WTC11 (cell line): Measurements from ENCODE around the gene CDC5L. TPM values are rescaled to one million over a fixed set of nuclear protein-coding genes. Genes with fewer than 3 reads are reported as not detected.

ENCODE experiments used
- ATAC-seq: fragments of 200-7000 bp; cut with Tn5 transposase; 2 replicates; pipeline ENCODE4 v1.10.0; 2021; ENCODE audit warnings: mild to moderate bottlenecking, moderate library complexity
- CTCF ChIA-PET: fragments of 300-600 bp; sonication (Branson Sonifier 250); formaldehyde crosslinking; loops from one replicate; lab custom pipeline; 2021; ENCODE audit warnings: antibody characterized with exemption; lab: Charles Lee
- POLR2A ChIA-PET: fragments of 350-600 bp; sonication (Branson Sonifier 250); formaldehyde crosslinking; loops from one replicate; lab custom pipeline; 2021; ENCODE audit warnings: antibody characterized with exemption; lab: Charles Lee
- DNase-seq: peaks from one replicate; pipeline ENCODE4 v3.0.0; 2021; ENCODE audit warnings: low spot score
- H3K27ac Mint-ChIP-seq: 2 replicates; pipeline ENCODE4 v1.8.0; 2021; ENCODE audit warnings: mixed read lengths
- H3K27me3 Mint-ChIP-seq: 2 replicates; pipeline ENCODE4 v1.8.0; 2021; ENCODE audit warnings: low read depth, mild to moderate bottlenecking, moderate library complexity, mixed read lengths
- H3K36me3 Mint-ChIP-seq: 2 replicates; pipeline ENCODE4 v1.8.0; 2021; ENCODE audit warnings: mixed read lengths
- H3K4me1 Mint-ChIP-seq: 2 replicates; pipeline ENCODE4 v1.8.0; 2022; ENCODE audit warnings: mixed read lengths
- H3K4me3 Mint-ChIP-seq: 2 replicates; pipeline ENCODE4 v1.8.0; 2021; ENCODE audit warnings: mild to moderate bottlenecking, moderate library complexity, mixed read lengths
- H3K9me3 Mint-ChIP-seq: 2 replicates; pipeline ENCODE4 v1.8.0; 2021; ENCODE audit warnings: mixed read lengths
- CDX4 ChIP-seq: fragments of 250-450 bp; sonication (Bioruptor Pico); IDR thresholded peaks from 2 replicates; pipeline ENCODE4 v1.9.0; 2021; ENCODE audit warnings: moderate library complexity, mild to moderate bottlenecking, inconsistent platforms, borderline replicate concordance
- CREB1 ChIP-seq: sonication (generic); formaldehyde crosslinking; IDR thresholded peaks from 2 replicates; pipeline ENCODE4 v1.8.0; 2023; ENCODE audit warnings: mild to moderate bottlenecking, missing genetic modification reagents
- IRF2 ChIP-seq: sonication (generic); formaldehyde crosslinking; IDR thresholded peaks from 2 replicates; pipeline ENCODE4 v1.8.0; 2022; ENCODE audit warnings: low read depth, missing genetic modification reagents, borderline replicate concordance
- NFYB ChIP-seq: sonication (generic); formaldehyde crosslinking; conservative IDR thresholded peaks from 2 replicates; pipeline ENCODE4 v1.8.0; 2022; ENCODE audit warnings: low read depth, missing genetic modification reagents
- RORB ChIP-seq: fragments of 250-450 bp; sonication (Bioruptor Pico); IDR thresholded peaks from 2 replicates; pipeline ENCODE4 v1.9.0; 2021; ENCODE audit warnings: mild to moderate bottlenecking
- SOX15 ChIP-seq: fragments of 250-450 bp; sonication (Bioruptor Pico); IDR thresholded peaks from 2 replicates; pipeline ENCODE4 v1.9.0; 2021; ENCODE audit warnings: mild to moderate bottlenecking
- SP1 ChIP-seq: sonication (generic); formaldehyde crosslinking; conservative IDR thresholded peaks from 2 replicates; pipeline ENCODE4 v1.8.1; 2022; ENCODE audit warnings: missing genetic modification reagents
- TEAD4 ChIP-seq: sonication (generic); formaldehyde crosslinking; IDR thresholded peaks from 2 replicates; pipeline ENCODE4 v1.8.0; 2022; ENCODE audit warnings: mild to moderate bottlenecking, missing genetic modification reagents
- ZNF121 ChIP-seq: sonication (generic); formaldehyde crosslinking; IDR thresholded peaks from 2 replicates; pipeline ENCODE4 v1.8.0; 2023; ENCODE audit warnings: missing genetic modification reagents
- ZNF138 ChIP-seq: sonication (generic); formaldehyde crosslinking; conservative IDR thresholded peaks from 2 replicates; pipeline ENCODE4 v1.8.1; 2022; ENCODE audit warnings: mild to moderate bottlenecking, moderate library complexity, missing genetic modification reagents
- ZNF317 ChIP-seq: sonication (generic); formaldehyde crosslinking; IDR thresholded peaks from 2 replicates; pipeline ENCODE4 v1.8.1; 2023; ENCODE audit warnings: low read depth, mild to moderate bottlenecking, moderate library complexity, missing genetic modification reagents, borderline replicate concordance
- ZNF396 ChIP-seq: fragments of 250-450 bp; sonication (Bioruptor Pico); IDR thresholded peaks from 2 replicates; pipeline ENCODE4 v1.8.0; 2021; ENCODE audit warnings: mild to moderate bottlenecking, moderate library complexity, borderline replicate concordance
- ZNF416 ChIP-seq: fragments of 250-450 bp; sonication (Bioruptor Pico); IDR thresholded peaks from 2 replicates; pipeline ENCODE4 v1.9.0; 2021; ENCODE audit warnings: mild to moderate bottlenecking, inconsistent platforms
- total RNA-seq: library from RNA; stranded (reverse); gene quantifications from 3 replicates; pipeline ENCODE4 v1.2.3, GENCODE V29; 2021
- TF ChIP-seq, protein P1 (sequence below): sonication (generic); formaldehyde crosslinking; IDR thresholded peaks from 2 replicates; pipeline ENCODE4 v1.8.0; 2022; ENCODE audit warnings: missing genetic modification reagents
- TF ChIP-seq, protein P2 (sequence below): sonication (generic); formaldehyde crosslinking; IDR thresholded peaks from 2 replicates; pipeline ENCODE4 v1.8.1; 2023; ENCODE audit warnings: mild to moderate bottlenecking, missing genetic modification reagents, moderate library complexity
- TF ChIP-seq, protein P3 (sequence below): sonication (generic); formaldehyde crosslinking; IDR thresholded peaks from 2 replicates; pipeline ENCODE4 v1.8.0; 2023; ENCODE audit warnings: missing genetic modification reagents, mild to moderate bottlenecking, borderline replicate concordance

The CDC5L gene
- total RNA-seq, 1 experiment from 2014 or later: 23.5 TPM

GRCh38 chr6:44381739-44382138 is 5.8 kb upstream of the CDC5L start (continued):
- TF ChIP-seq ZNF317 (CRISPR knock-in tag): no peak
- no peak for TF ChIP-seq TEAD4
- TF ChIP-seq IRF2: no peak
- TF ChIP-seq ZNF121 (CRISPR knock-in tag): no peak
- no peak for TF ChIP-seq RORB (CRISPR knock-in tag)
- TF ChIP-seq SOX15: no peak

DNA sequence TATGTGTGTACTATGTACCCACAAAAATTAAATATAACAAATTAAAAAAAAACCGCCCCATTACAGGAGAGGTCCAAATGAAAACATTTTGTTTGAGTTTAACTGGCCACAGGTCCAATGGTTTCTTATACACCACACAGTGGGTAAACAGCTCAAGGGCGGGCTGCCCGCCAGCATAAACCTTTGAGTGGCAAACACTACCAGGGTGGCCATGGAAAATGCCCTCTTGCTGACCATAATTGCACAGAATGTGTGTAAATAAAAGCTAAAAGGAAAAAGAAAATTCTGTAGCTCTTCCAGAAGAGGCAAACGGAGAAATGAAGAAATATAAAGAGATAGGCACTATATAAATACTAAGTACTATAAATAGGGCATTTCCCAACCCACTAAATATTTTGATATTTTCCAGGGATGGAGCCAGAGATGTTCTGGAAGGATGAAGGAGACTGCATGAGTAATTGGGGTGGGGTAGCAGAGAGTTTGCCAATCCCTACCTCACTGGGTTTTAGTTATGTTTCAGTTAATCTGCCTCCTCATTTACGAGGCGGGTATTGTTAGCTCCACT is 1.1 kb upstream of the CDC5L start:
- POLR2A ChIA-PET: no interaction called here
- peaks cover 10% of the 10 kb centered on the region for H3K36me3 Mint-ChIP-seq
- H3K9me3 Mint-ChIP-seq: no peaks in the 10 kb centered on the region
- DNase-seq (no peak), ATAC-seq (no peak)
- CTCF ChIA-PET: interaction anchor here (1.1 kb wide), 1 partner anchor 116 kb away, joined by 3 read pairs; the partner anchor contains the start of gene TMEM151B
- peak overlapping the region; percentile 88 for H3K4me3 Mint-ChIP-seq
- peaks cover 24% of the 10 kb centered on the region for H3K4me1 Mint-ChIP-seq
- no peaks in the 10 kb centered on the region for H3K27me3 Mint-ChIP-seq
- TF ChIP-seq, protein P1, sequence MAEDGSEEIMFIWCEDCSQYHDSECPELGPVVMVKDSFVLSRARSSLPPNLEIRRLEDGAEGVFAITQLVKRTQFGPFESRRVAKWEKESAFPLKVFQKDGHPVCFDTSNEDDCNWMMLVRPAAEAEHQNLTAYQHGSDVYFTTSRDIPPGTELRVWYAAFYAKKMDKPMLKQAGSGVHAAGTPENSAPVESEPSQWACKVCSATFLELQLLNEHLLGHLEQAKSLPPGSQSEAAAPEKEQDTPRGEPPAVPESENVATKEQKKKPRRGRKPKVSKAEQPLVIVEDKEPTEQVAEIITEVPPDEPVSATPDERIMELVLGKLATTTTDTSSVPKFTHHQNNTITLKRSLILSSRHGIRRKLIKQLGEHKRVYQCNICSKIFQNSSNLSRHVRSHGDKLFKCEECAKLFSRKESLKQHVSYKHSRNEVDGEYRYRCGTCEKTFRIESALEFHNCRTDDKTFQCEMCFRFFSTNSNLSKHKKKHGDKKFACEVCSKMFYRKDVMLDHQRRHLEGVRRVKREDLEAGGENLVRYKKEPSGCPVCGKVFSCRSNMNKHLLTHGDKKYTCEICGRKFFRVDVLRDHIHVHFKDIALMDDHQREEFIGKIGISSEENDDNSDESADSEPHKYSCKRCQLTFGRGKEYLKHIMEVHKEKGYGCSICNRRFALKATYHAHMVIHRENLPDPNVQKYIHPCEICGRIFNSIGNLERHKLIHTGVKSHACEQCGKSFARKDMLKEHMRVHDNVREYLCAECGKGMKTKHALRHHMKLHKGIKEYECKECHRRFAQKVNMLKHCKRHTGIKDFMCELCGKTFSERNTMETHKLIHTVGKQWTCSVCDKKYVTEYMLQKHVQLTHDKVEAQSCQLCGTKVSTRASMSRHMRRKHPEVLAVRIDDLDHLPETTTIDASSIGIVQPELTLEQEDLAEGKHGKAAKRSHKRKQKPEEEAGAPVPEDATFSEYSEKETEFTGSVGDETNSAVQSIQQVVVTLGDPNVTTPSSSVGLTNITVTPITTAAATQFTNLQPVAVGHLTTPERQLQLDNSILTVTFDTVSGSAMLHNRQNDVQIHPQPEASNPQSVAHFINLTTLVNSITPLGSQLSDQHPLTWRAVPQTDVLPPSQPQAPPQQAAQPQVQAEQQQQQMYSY (CRISPR knock-in tag): no peak
- TF ChIP-seq SP1 (CRISPR knock-in tag) (no peak), ZNF138 (CRISPR knock-in tag) (no peak)
- peak overlapping the region; percentile 99 for H3K27ac Mint-ChIP-seq

DNA sequence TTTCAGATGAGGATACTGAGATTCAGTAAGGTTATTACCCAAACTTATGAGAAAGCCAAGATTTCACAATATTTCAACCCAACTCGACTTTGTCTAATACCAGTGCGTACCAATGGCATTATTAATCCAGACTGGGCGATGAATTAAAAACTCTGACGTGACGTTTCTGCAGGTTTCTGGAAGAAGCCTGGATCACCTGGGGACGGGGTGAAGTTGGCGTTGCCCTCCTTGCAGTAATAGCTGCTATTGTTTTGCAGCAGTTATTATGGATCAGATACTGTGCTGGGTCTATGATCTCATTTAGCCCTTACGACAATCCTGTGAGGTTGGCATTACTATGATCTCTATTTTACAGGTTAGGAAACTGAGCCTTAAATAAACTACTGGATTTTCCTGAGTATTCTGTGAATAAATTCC is 569 bp upstream of the CDC5L start:
- H3K27ac Mint-ChIP-seq: peak overlapping the region; percentile 99
- no peak for DNase-seq

More for the DNA sequence above, 569 bp upstream of the CDC5L start:
- H3K36me3 Mint-ChIP-seq: peaks cover 15% of the 10 kb centered on the region
- H3K4me3 Mint-ChIP-seq: peak overlapping the region; percentile 88
- no peaks in the 10 kb centered on the region for H3K27me3 Mint-ChIP-seq
- no peak for ATAC-seq
- CTCF ChIA-PET: interaction anchor here (0.9 to 1.5 kb wide), 5 partner anchors 10 to 152 kb away, joined by 3 to 7 read pairs (median 3); partner anchors contain the start of genes AARS2 and TMEM151B
- POLR2A ChIA-PET: interaction anchor here (0.9 kb wide), 1 partner anchor 130 kb away, joined by 3 read pairs; the partner anchor contains the start of gene SLC35B2
- TF ChIP-seq ZNF416 (CRISPR knock-in tag) (no peak), NFYB (CRISPR knock-in tag) (no peak), ZNF138 (CRISPR knock-in tag) (no peak), ZNF396 (no peak), CDX4 (no peak), CREB1 (CRISPR knock-in tag) (no peak)
- TF ChIP-seq, protein P2, sequence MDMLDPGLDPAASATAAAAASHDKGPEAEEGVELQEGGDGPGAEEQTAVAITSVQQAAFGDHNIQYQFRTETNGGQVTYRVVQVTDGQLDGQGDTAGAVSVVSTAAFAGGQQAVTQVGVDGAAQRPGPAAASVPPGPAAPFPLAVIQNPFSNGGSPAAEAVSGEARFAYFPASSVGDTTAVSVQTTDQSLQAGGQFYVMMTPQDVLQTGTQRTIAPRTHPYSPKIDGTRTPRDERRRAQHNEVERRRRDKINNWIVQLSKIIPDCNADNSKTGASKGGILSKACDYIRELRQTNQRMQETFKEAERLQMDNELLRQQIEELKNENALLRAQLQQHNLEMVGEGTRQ (CRISPR knock-in tag): no peak
- TF ChIP-seq, protein P3, sequence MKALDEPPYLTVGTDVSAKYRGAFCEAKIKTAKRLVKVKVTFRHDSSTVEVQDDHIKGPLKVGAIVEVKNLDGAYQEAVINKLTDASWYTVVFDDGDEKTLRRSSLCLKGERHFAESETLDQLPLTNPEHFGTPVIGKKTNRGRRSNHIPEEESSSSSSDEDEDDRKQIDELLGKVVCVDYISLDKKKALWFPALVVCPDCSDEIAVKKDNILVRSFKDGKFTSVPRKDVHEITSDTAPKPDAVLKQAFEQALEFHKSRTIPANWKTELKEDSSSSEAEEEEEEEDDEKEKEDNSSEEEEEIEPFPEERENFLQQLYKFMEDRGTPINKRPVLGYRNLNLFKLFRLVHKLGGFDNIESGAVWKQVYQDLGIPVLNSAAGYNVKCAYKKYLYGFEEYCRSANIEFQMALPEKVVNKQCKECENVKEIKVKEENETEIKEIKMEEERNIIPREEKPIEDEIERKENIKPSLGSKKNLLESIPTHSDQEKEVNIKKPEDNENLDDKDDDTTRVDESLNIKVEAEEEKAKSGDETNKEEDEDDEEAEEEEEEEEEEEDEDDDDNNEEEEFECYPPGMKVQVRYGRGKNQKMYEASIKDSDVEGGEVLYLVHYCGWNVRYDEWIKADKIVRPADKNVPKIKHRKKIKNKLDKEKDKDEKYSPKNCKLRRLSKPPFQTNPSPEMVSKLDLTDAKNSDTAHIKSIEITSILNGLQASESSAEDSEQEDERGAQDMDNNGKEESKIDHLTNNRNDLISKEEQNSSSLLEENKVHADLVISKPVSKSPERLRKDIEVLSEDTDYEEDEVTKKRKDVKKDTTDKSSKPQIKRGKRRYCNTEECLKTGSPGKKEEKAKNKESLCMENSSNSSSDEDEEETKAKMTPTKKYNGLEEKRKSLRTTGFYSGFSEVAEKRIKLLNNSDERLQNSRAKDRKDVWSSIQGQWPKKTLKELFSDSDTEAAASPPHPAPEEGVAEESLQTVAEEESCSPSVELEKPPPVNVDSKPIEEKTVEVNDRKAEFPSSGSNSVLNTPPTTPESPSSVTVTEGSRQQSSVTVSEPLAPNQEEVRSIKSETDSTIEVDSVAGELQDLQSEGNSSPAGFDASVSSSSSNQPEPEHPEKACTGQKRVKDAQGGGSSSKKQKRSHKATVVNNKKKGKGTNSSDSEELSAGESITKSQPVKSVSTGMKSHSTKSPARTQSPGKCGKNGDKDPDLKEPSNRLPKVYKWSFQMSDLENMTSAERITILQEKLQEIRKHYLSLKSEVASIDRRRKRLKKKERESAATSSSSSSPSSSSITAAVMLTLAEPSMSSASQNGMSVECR (CRISPR knock-in tag): no peak
- peaks cover 24% of the 10 kb centered on the region for H3K4me1 Mint-ChIP-seq
- H3K9me3 Mint-ChIP-seq: no peaks in the 10 kb centered on the region
